ENCODE results near the gene IRF2BP1.
"Not testable (repeated sequence)": the region's sequence is repeated elsewhere in the genome, so short reads cannot be mapped to it uniquely, and the experiment has no call there.

The IRF2BP1 gene

GRCh38 chr19:45882652-45883585 is 3.0 kb downstream of the IRF2BP1 start:
- in situ Hi-C loops (cut with HindIII; ENCODE audit: low sequenced_read_pairs): no loop called here

GRCh38 chr19:45881909-45882528 is 3.9 kb downstream of the IRF2BP1 start:
- in situ Hi-C loops (cut with HindIII; ENCODE audit: low sequenced_read_pairs): no loop called here

GRCh38 chr19:45881082-45881908 is 4.6 kb downstream of the IRF2BP1 start:
- in situ Hi-C loops (cut with HindIII; ENCODE audit: low sequenced_read_pairs): no loop called here

- in situ Hi-C loops (cut with HindIII; ENCODE audit: low sequenced_read_pairs): no loop called here
Measured at GRCh38 chr19:45879971-45880370, 6.0 kb downstream of the IRF2BP1 start.

GRCh38 chr19:45879055-45879454 is 6.9 kb downstream of the IRF2BP1 start:
- in situ Hi-C loops (cut with HindIII; ENCODE audit: low sequenced_read_pairs): no loop called here

GRCh38 chr19:45878043-45878794 is 7.7 kb downstream of the IRF2BP1 start:
- in situ Hi-C loops (cut with HindIII; ENCODE audit: low sequenced_read_pairs): no loop called here

- in situ Hi-C loops (cut with HindIII; ENCODE audit: low sequenced_read_pairs): no loop called here
Measured at GRCh38 chr19:45876411-45877197, 9.3 kb downstream of the IRF2BP1 start.

GRCh38 chr19:45876161-45876410 is 9.9 kb downstream of the IRF2BP1 start:
- in situ Hi-C loops (cut with HindIII; ENCODE audit: low sequenced_read_pairs): no loop called here

GRCh38 chr19:45874620-45874966 is 11.3 kb downstream of the IRF2BP1 start:
- in situ Hi-C loops (cut with HindIII; ENCODE audit: low sequenced_read_pairs): no loop called here

- in situ Hi-C loops (cut with HindIII; ENCODE audit: low sequenced_read_pairs): no loop called here
Measured at GRCh38 chr19:45873219-45873772, 12.6 kb downstream of the IRF2BP1 start.

- in situ Hi-C loops (cut with HindIII; ENCODE audit: low sequenced_read_pairs): no loop called here
Measured at GRCh38 chr19:45872095-45872919, 13.6 kb downstream of the IRF2BP1 start.

GRCh38 chr19:45870798-45871197 is 15.1 kb downstream of the IRF2BP1 start:
- in situ Hi-C loops (cut with HindIII; ENCODE audit: low sequenced_read_pairs): no loop called here

GRCh38 chr19:45867241-45867640 is 18.7 kb downstream of the IRF2BP1 start:
- in situ Hi-C loops (cut with HindIII; ENCODE audit: low sequenced_read_pairs): not testable (repeated sequence)

- in situ Hi-C loops (cut with HindIII; ENCODE audit: low sequenced_read_pairs): no loop called here
Measured at GRCh38 chr19:45866400-45867176, 19.4 kb downstream of the IRF2BP1 start.

- in situ Hi-C loops (cut with HindIII; ENCODE audit: low sequenced_read_pairs): no loop called here
Measured at GRCh38 chr19:45865269-45865948, 20.5 kb downstream of the IRF2BP1 start.

- in situ Hi-C loops (cut with HindIII; ENCODE audit: low sequenced_read_pairs): no loop called here
Measured at GRCh38 chr19:45864629-45865082, 21.3 kb downstream of the IRF2BP1 start.

GRCh38 chr19:45863840-45864628 is 21.9 kb downstream of the IRF2BP1 start, which contains the start of gene FOXA3:
FOXA3 (plus strand) TSS chr19:45864326; CDS start chr19:45864457, 131 bp downstream.
- in situ Hi-C loops (cut with HindIII; ENCODE audit: low sequenced_read_pairs): no loop called here
